ENCODE measurements around the gene STPG3.
A peak's percentile ranks its signal among the peaks of the same experiment; 100 is the strongest.

STPG3 gene

DNA sequence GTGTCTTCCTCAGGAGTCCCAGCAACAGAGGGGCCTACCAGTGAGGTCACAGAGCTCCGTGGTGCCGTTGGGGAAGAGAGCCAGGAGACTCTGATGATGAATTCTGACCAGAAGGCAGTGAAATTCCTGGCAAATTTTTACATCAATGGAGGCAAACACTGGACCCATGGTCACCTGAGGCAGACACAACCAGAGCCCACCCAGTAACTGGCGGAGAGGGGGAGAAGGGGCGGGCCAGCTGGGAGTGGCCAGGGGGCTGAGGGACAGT lies at the start of gene STPG3:
Gene STPG3 (plus strand): TSS at position 93 of the 268 bp plus-strand sequence. CDS start 1 bp downstream, at position 94.
- DNase-seq (ENCODE audit: low read depth): no peak

DNA sequence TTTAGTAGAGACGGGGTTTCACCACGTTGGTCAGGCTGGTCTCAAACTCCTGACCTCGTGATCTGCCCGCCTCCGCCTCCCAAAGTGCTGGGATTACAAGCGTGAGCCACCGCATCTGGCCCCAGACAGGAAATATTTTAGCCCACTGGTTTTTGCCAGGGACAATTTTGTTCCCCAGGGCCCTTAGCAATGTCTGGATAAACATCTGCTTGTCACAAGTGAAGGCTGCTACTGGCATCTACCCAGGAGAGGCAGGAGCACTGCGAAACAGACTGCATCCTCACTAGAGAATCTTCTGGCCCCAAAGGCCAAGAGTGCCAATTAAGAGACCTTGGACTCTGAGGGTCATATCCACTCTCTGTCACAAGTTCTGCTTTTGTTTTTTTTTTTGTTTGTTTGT lies 48.1 kb upstream of the STPG3 start:
- no peak for DNase-seq (ENCODE audit: low read depth)

DNA sequence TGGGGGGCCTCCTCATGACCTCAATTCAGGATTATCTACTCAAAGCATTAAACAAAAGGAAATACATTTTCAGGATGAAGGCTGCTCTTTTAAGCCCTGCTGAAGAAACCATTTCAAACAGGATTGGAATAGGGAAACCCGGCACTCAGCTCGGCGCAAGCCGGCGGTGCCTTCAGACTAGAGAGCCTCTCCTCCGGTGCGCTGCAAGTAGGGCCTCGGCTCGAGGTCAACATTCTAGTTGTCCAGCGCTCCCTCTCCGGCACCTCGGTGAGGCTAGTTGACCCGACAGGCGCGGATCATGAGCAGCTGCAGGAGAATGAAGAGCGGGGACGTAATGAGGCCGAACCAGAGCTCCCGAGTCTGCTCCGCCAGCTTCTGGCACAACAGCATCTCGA lies 46.4 kb upstream of the STPG3 start:
- no peak for DNase-seq (ENCODE audit: low read depth)

DNA sequence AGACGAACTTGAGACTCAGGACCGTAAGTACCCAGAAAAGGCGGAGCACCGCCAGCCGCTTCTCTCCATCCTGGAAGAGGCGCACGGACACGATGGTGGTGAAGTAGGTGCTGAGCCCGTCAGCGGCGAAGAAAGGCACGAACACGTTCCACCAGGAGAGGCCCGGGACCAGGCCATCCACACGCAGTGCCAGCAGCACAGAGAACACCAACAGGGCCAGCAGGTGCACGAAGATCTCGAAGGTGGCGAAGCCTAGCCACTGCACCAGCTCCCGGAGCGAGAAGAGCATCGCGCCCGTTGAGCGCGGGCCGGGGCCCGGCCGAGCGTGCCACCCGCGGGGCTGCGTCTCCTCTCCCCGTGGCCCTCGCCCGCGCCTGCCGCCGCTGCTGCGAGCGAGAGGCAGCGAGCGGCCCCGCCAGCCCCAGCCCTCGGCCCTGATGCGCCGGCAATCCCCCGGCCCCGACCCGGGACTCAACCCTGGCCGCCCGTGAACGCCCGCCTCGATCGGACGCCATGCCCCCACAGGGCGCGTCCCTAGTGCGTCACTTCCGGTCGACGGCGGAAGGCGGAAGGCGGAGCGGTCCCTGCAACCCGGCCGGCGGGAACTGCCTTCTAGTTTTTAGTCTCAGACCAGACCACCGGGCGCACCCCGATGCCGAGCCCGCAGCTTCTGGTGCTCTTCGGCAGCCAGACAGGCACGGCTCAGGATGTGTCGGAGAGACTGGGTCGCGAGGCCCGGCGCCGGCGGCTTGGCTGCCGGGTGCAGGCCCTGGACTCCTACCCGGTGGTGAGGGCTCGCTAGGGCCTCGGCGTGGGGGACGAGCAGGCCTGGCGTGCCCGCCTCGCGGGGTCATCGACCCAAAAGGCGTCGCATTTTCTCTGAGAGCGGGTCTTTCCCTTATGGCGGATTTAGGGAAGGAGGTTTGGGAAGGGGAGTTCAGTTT lies 45.7 kb upstream of the STPG3 start, which contains the start of the genes NDOR1 and TMEM203:
Gene NDOR1 (plus strand): TSS at position 575 of the 944 bp plus-strand sequence. CDS start 78 bp downstream, at position 653.
Gene TMEM203 (minus strand): TSS at position 523 of the 944 bp plus-strand sequence. CDS start 234 bp downstream, at position 289.
- DNase-seq (ENCODE audit: low read depth): peak; percentile 59

DNA sequence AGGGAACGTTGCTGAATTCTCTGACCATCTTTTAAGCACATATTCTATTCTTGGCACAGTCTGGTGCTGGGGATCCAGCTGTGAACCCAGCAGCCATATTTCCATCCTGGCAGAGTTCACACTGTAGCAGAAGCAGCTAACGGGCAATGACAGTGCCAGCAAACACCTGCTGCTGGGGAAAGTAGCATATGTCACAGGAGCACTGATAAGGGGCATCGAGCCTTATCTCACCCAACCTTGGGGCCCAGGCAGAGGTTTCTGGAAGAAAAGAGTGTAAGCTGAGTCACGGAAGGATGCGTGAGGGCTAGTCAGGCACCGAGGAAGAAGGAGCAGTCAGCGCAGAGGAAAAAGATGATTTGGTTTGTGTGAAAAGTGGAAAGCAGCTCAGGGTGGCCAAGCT lies 44.5 kb upstream of the STPG3 start:
- no peak for DNase-seq (ENCODE audit: low read depth)

DNA sequence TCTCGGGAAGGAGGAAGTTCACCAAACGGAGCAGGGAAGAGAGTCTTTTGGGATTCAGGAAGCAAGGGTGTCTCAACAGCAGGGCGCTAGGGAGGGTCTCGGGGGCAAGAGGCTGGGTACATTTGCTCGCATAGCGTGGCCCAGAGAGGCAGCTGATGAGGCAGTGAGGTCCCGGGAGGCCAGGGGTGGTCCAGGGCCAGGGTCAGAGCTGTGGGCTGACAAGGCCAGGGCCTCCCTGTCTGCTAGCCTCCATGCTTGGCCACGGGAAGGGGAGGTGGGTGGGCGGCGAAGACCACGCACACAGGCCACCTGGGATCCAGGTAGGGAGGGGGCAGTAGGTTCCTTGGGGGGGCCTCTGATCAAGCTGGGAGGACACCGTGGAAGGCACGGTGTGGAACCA lies 39.6 kb upstream of the STPG3 start:
- no peak for DNase-seq (ENCODE audit: low read depth)

DNA sequence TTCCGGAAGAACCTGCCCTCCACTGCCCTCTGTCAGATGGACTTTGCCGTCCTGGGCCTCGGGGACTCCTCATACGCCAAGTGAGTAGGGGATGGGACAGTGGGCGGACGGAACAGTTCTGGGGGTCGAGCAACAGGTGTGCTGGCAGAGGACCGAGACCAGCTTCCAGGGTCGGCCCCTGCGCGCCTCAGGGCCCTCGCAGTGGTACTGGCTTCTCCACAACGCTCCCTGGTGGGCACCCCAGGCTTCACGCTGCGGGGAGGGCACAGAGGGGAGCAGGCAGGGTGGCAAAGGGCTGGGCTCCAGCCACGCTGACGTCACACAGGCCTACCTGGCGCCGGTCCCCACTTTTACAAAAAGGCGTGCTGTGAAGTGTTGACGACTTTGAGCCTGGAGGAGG lies 38.6 kb upstream of the STPG3 start:
- no peak for DNase-seq (ENCODE audit: low read depth)

DNA sequence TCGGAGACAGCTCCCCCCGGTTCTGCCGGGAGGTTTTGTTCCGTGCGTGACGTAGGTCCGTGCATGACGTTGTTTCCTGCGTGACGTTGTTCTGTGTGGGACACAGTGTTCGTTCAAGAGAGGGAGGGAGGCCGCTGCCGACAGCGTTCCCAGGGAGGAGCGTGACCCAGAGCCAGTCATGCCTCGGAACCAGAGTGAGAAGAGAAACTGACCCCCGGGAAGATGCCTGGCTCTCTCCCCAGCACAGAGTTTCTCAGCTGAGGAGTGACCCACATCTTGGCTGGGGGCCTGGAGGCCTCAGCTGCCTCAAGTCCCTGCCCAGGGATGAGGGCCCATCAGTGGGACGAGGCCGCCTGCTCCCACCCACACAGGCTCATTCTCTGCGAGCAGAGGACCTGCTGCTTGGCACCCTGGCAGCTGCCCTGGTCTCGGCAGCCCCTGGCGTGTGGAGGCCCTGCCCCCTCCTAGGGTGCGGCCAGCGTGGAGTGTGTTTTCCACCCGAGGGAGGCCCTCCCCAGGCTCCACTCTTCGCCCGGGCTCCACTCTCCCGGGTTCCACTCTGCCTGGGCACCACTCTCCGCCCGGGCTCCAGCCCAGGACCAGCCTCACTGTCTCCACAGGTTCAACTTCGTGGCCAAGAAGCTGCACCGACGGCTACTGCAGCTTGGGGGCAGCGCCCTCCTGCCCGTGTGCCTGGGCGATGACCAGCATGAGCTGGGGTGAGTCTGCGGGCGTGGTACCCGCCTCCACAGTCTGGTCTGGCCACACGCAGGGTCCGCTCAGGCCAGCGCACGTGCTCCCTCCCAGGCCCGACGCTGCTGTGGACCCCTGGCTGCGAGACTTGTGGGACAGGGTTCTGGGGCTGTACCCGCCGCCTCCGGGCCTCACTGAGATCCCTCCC lies 37.7 kb upstream of the STPG3 start:
- DNase-seq (ENCODE audit: low read depth): no peak

DNA sequence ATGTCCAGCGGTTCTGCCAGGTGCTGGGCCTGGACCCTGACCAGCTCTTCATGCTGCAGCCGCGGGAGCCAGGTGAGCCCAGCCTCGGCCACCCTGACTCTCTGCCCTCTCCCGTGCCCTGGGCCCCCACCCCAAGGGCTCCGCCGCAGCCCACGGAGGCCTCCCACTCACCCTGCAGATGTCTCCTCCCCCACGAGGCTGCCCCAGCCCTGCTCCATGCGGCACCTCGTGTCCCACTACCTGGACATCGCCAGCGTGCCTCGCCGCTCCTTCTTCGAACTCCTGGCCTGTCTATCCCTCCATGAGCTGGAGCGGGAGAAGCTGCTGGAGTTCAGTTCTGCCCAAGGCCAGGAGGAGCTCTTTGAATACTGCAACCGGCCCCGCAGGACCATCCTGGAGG lies 36.5 kb upstream of the STPG3 start:
- no peak for DNase-seq (ENCODE audit: low read depth)

DNA sequence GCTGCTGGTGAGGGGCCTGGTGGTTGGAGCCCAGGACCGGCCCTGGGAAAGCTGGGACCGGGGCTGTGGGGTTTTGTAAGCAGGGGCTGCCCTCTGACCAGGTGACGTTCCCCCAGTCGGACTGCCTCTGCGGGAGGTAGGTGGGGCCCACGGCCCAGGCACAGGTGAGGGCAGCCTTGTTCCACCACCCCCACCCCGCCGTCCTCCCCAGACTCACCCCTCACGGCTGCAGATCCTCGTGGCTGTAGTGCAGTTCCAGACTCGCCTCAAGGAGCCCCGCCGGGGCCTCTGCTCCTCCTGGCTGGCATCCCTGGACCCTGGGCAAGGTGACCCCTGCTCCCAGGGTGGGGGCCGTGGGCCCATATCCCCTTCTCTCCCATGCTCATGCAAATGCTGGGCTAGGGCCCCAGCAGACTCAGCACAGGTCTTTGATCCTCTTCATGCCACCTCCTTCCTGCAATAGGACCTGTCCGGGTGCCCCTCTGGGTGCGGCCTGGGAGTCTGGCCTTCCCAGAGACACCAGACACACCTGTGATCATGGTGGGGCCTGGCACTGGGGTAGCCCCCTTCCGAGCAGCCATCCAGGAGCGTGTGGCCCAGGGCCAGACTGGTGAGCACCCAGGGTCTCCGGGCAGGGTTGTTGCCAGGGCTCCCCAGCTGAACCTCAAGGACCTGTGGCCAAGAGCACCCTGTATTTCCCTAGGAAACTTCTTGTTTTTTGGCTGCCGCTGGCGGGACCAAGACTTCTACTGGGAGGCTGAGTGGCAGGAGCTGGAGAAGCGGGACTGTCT lies 35.7 kb upstream of the STPG3 start:
- DNase-seq (ENCODE audit: low read depth): no peak

DNA sequence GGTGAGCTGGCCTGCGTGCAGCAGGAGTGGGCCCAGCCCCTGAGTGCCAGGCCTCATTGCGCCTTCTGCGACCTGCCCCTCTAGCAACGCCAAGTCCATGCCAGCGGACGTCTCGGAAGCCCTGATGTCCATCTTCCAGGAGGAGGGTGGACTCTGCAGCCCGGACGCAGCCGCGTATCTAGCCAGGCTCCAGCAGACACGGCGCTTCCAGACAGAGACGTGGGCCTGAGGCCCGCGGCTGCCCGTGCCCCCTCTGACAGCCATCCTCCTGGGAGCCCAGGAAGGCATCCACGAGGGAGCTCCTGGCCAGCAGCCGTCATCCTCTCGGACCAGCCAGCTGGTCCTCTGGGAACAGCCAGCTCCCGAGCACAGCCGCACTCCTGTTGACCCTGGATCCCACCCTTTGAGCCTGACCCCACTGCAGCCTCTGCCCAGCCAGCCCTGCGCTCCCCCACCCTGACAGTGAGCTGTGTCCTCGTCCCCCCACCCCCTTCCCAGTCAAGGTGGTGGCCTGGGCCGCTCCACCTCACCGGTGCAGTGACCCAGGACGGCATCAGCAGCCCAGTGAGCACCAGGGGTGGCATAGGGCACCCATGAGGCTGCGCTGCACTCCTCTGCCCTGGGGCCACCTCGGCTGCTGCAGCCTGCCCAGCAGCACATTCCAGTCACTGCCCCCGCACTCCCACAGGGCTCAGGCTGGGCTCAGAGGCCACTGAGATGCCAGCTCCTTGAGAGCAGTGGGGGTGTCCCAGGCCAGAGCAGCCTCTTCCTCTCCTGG lies 34.7 kb upstream of the STPG3 start:
- DNase-seq (ENCODE audit: low read depth): no peak

DNA sequence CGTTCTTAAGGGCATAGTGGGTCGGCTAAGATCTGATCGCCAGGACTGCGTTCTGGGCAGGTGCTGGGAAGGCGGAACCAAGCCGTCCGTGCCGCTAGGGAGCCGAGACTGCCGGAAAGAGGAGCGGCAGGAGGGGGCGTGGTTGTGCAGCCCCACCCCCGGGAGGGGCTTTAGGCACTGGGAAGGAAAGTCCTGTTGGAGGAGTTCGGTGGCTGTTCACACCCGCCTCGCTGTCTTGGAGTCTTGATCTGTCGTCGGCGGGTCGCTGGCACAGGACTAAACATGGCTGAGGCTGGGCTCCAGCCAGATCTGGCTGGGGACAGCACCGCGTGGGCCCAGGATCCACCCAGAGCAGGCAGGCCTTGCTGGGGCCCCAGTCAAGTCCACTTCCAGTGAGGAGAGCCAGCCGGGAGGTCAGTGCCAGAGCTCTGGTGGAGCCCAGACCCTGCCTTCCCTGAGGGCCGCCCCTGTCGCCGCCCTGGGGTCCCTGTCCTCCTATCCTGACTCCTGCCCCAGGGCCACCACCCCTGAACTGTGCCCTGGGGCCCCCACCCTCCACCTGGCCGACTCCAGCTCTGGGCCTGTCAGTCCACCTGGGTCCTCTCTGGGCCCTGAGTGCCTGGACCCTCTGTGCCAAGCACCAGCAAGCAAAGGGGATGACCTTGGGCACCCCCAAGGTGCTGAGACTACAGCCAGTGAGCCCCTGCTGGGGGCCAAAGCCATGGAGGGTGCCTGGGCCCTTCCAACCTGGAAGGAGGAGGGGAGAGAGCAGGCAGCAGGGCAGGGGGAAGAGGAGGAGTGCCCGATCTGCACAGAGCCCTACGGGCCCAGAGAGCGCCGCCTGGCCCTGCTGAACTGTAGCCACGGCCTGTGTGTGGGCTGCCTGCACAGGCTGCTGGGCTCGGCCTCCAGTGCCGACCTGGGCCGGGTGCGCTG lies 33.5 kb upstream of the STPG3 start:
- DNase-seq (ENCODE audit: low read depth): no peak

DNA sequence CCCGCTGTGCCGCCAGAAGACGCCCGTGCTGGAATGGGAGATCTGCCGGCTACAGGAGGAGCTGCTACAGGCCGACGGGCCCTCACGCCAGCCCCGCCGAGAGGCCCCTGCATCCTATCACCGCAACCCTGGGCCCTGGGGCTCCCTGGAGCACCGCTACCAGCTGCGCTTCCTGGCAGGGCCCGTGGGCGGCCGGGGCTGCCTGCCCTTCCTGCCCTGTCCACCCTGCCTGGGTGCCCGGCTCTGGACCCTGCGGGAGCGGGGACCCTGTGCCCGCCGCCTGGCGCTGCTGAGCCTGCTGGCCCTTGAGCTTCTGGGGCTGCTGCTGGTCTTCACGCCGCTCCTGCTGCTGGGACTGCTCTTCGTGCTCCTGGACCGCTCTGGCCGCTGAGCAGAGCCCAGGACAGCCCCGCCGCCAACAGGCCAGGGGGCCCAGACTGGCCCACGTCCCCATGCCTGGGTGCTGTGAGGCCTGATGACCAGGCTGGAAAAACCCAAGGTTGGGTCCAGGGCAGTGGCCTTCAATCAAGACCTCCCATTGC lies 32.8 kb upstream of the STPG3 start:
- no peak for DNase-seq (ENCODE audit: low read depth)

DNA sequence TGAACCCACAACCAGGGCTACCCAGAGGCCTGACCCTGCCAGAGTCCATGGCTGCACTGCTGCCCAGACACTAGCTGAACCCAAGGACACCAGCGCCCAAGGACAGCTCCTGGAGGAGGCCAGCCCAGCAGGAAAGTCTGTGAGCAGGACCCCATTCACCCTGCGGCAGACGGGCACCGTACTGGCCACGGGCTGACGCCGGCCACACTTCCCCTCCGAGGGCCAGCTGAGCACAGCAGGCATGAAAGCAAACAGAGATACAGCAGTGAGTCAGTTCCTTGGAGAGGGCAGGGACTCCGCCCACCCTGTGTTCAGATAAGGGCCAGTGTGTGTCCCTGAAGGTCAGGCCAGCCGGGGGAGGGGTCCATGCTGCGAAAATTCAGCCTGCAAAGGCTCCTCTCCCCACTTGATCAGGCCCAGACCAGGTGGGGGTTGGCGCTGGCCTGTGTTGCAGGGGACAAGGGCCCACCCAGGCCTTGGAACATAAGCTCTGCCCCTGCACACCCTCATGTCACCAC lies 32.3 kb upstream of the STPG3 start:
- DNase-seq (ENCODE audit: low read depth): no peak

DNA sequence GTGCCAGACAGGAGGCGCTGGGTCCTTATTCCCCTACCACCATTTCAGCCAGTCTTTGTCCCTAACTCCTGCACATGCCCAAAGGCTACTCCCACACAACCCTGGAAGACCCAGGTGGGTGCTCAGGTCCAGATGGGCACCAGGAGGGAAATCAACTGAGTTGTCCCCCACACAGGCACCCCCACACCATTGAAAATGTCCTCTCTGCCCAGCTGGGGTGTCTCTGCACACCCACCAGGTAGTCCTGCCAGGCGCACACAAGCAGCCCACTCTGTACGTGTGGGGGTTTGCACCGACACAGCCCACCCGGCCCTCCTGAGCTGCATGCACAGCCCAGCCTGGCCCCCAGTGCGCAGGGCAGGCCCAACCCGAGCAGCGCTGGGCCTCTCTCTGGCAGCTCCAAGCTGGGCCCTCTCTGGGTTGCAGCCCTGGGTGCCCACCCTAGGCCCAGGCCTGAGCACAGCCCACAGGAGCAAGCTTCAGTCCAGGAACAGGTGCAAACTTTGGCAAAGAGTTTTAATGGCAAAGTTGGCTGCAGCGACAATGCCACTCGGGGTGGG lies 31.2 kb upstream of the STPG3 start:
- DNase-seq (ENCODE audit: low read depth): no peak

DNA sequence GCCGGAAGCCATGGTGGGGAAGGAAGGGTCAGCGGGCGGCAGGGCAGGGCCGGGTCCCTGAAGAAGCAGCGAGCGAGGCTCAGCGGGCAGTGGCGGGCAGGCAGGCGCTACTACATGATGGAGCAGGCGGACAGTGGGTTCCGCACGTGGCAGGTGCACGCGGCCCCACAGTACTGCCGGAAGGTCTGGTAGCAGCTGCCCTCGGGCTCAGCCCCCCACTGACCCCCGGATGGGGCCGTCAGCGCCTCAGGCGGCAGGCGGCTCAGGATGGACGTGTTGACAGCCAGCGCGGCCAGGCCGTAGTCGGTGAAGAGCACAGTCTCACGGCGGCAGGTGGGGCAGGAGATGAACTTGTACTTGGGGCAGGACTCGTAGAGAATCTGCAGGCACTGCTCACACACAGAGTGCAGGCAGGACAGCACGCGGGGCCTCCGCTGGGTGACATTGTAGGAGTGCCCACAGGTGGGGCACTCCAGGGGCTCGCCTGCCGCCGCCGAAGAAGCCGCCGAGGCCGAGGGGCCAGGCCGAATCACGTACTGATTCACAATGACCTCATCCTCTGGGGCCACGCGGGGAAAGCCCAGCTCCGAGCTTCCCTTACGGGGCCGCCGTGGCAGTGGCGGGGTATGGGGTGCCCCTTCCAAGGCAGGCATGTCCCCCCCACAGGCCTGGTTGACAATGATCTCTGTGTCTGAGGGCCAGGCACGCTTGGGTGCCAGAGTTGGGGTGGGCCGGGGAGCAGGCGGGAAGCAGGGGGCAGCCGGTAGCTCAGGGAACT lies 30.6 kb upstream of the STPG3 start:
- DNase-seq (ENCODE audit: low read depth): no peak

DNA sequence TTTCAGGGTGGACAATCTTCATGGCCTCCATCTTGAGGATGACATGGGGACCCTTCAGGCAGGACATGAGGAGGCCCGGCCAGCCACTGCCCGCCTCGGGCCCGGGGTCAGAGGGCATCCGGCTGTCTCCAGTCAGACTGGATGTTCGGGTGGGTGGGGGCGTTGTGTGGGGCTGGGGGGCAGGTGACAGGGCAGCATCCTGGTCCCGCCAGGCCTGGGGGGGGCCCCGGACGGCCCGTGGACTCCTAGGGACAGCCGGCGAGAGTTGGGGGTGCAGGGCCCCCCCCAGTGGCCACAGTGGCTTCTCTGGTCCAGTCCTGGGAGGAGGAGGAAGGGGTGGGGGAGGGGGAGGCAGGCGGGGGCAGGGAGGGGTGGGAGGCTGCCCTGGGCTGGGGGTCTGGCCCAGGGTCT lies 30.0 kb upstream of the STPG3 start:
- no peak for DNase-seq (ENCODE audit: low read depth)

DNA sequence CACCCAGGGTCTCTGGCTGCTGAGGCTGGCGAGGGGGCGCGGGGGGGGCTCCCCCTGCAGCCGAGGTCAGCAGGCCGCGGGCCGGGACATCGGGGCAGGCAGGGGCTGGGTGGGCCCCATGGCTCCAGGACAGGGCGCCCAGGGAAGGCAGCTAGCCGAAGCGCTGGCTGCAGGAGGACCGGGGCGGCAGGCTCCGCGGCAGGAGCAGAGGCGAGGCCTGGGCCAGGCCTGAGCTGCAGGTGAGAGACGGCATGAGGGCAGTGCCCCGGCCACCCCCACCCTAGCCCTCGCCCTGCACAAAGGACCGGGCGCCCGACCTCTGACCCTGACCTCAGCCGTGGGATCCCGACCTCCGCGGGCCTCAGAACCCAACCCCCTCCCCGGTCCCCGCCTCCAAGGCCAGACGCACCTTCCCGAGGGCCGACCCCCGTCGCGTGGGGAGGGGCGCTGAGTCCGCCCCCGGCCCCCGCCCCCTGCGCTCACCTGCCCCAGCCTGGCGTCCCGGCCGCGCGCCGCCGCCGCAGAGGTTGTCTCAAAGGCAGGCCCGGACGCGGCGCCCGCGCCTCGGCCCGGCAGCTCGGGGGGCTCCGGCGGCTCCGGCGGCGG lies 29.5 kb upstream of the STPG3 start:
- DNase-seq (ENCODE audit: low read depth): no peak
